NT2/D1 (cell line): Measurements from ENCODE around the gene PAK5.

ENCODE experiments used
- DNase-seq: peaks from one replicate; pipeline ENCODE4 v3.0.0-alpha.2; 2011; ENCODE audit warnings: low read depth, low spot score
- H3K27me3 ChIP-seq: 2 replicates; pipeline ENCODE4 v1.6.0; 2011; ENCODE audit warnings: mild to moderate bottlenecking; ENCODE audit not compliant: insufficient read length, insufficient read depth
- H3K36me3 ChIP-seq: 2 replicates; pipeline ENCODE4 v1.6.1; 2011; ENCODE audit warnings: mild to moderate bottlenecking, low read length, mixed read lengths; ENCODE audit not compliant: insufficient read depth, insufficient read length
- H3K4me1 ChIP-seq: 2 replicates; pipeline ENCODE4 v1.5.1; 2011; ENCODE audit not compliant: insufficient read depth, insufficient read length
- H3K4me3 ChIP-seq: 2 replicates; pipeline ENCODE4 v1.5.1; 2011; ENCODE audit warnings: low read depth; ENCODE audit not compliant: insufficient read length
- H3K9ac ChIP-seq: 2 replicates; pipeline ENCODE4 v1.6.0; 2011; ENCODE audit warnings: low read depth; ENCODE audit not compliant: insufficient read length
- H3K9me3 ChIP-seq: 2 replicates; pipeline ENCODE4 v1.5.1; 2011; ENCODE audit warnings: mild to moderate bottlenecking, low read length; ENCODE audit not compliant: insufficient read depth
- SUZ12 ChIP-seq: IDR thresholded peaks from 2 replicates; pipeline ENCODE4 v1.6.1; 2011; ENCODE audit not compliant: insufficient read length, insufficient read depth; ENCODE audit errors: extremely low read depth
- YY1 ChIP-seq: IDR thresholded peaks from 2 replicates; pipeline ENCODE4 v1.6.1; 2011; ENCODE audit not compliant: insufficient read length, insufficient read depth
- ZNF274 ChIP-seq: IDR thresholded peaks from 2 replicates; pipeline ENCODE4 v1.6.1; 2011; ENCODE audit warnings: mild to moderate bottlenecking, low read depth, low read length

Gene PAK5

GRCh38 chr20:9686866-9687265, 152.0 kb downstream of the PAK5 start:
- no peak overlapping the region for H3K4me3 ChIP-seq
- H3K9me3 ChIP-seq: no peaks in the 10 kb centered on the region
- H3K4me1 ChIP-seq: no peaks in the 10 kb centered on the region
- DNase-seq: no peak
- H3K27me3 ChIP-seq: no peaks in the 10 kb centered on the region
- H3K9ac ChIP-seq: no peak overlapping the region
- no peak for TF ChIP-seq ZNF274
- TF ChIP-seq YY1: no peak
- H3K36me3 ChIP-seq: no peaks in the 10 kb centered on the region

- no peaks in the 10 kb centered on the region for H3K4me1 ChIP-seq
- TF ChIP-seq YY1 (no peak), SUZ12 (no peak), ZNF274 (no peak)
- no peaks in the 10 kb centered on the region for H3K36me3 ChIP-seq
- no peaks in the 10 kb centered on the region for H3K9me3 ChIP-seq
- H3K4me3 ChIP-seq: no peak overlapping the region
- H3K9ac ChIP-seq: no peak overlapping the region
- no peak for DNase-seq
- H3K27me3 ChIP-seq: no peaks in the 10 kb centered on the region
These were observed 152.4 kb downstream of the PAK5 start for GRCh38 chr20:9686455-9686854.

- no peaks in the 10 kb centered on the region for H3K4me1 ChIP-seq
- H3K9ac ChIP-seq: no peak overlapping the region
- no peak for DNase-seq
- TF ChIP-seq ZNF274: no peak
- no peak for TF ChIP-seq YY1
- no peak for TF ChIP-seq SUZ12
- no peaks in the 10 kb centered on the region for H3K36me3 ChIP-seq
- no peaks in the 10 kb centered on the region for H3K27me3 ChIP-seq
- no peak overlapping the region for H3K4me3 ChIP-seq
- H3K9me3 ChIP-seq: no peaks in the 10 kb centered on the region
These were observed 152.9 kb downstream of the PAK5 start for GRCh38 chr20:9686001-9686400.

- no peak overlapping the region for H3K4me3 ChIP-seq
These were observed 153.9 kb downstream of the PAK5 start for GRCh38 chr20:9685011-9685410.

GRCh38 chr20:9677100-9677623, 161.7 kb downstream of the PAK5 start:
- H3K9ac ChIP-seq: no peak overlapping the region
- TF ChIP-seq YY1 (no peak), SUZ12 (no peak), ZNF274 (no peak)
- DNase-seq: no peak
- H3K27me3 ChIP-seq: no peaks in the 10 kb centered on the region
- no peaks in the 10 kb centered on the region for H3K36me3 ChIP-seq
- no peak overlapping the region for H3K4me3 ChIP-seq
- no peaks in the 10 kb centered on the region for H3K4me1 ChIP-seq
- H3K9me3 ChIP-seq: no peaks in the 10 kb centered on the region

More at GRCh38 chr20:9685011-9685410, 153.9 kb downstream of the PAK5 start:
- no peaks in the 10 kb centered on the region for H3K9me3 ChIP-seq
- H3K4me1 ChIP-seq: no peaks in the 10 kb centered on the region
- H3K27me3 ChIP-seq: no peaks in the 10 kb centered on the region
- DNase-seq: no peak
- no peaks in the 10 kb centered on the region for H3K36me3 ChIP-seq
- no peak overlapping the region for H3K9ac ChIP-seq
- TF ChIP-seq YY1 (no peak), ZNF274 (no peak), SUZ12 (no peak)

- no peak overlapping the region for H3K9ac ChIP-seq
- no peaks in the 10 kb centered on the region for H3K36me3 ChIP-seq
- no peak for TF ChIP-seq YY1
- TF ChIP-seq SUZ12: no peak
- no peak for TF ChIP-seq ZNF274
- no peak for DNase-seq
- no peaks in the 10 kb centered on the region for H3K9me3 ChIP-seq
- H3K4me1 ChIP-seq: no peaks in the 10 kb centered on the region
- H3K27me3 ChIP-seq: no peaks in the 10 kb centered on the region
- H3K4me3 ChIP-seq: no peak overlapping the region
These were observed 165.9 kb downstream of the PAK5 start for GRCh38 chr20:9672981-9673380.

GRCh38 chr20:9672027-9672426, 166.8 kb downstream of the PAK5 start:
- H3K9ac ChIP-seq: no peak overlapping the region
- no peaks in the 10 kb centered on the region for H3K27me3 ChIP-seq
- DNase-seq: no peak
- TF ChIP-seq ZNF274 (no peak), YY1 (no peak), SUZ12 (no peak)
- H3K4me1 ChIP-seq: no peaks in the 10 kb centered on the region
- H3K36me3 ChIP-seq: no peaks in the 10 kb centered on the region
- H3K9me3 ChIP-seq: no peaks in the 10 kb centered on the region
- H3K4me3 ChIP-seq: no peak overlapping the region

- no peaks in the 10 kb centered on the region for H3K9me3 ChIP-seq
- no peaks in the 10 kb centered on the region for H3K4me1 ChIP-seq
- no peak overlapping the region for H3K9ac ChIP-seq
- TF ChIP-seq SUZ12 (no peak), YY1 (no peak), ZNF274 (no peak)
- no peak overlapping the region for H3K4me3 ChIP-seq
- DNase-seq: no peak
- no peaks in the 10 kb centered on the region for H3K36me3 ChIP-seq
- H3K27me3 ChIP-seq: no peaks in the 10 kb centered on the region
These were observed 170.5 kb downstream of the PAK5 start for GRCh38 chr20:9668381-9668780.
